Stimulated activated naive CD4-positive, alpha-beta T cell treated with Interleukin-2 at 50 U/mL for 16 hours (primary cell): ENCODE results near the gene SH3BP5.

Experiments
- DNase-seq: peaks from one replicate; lab custom pipeline; 2025; lab: John Stamatoyannopoulos, UW

Gene SH3BP5

DNA sequence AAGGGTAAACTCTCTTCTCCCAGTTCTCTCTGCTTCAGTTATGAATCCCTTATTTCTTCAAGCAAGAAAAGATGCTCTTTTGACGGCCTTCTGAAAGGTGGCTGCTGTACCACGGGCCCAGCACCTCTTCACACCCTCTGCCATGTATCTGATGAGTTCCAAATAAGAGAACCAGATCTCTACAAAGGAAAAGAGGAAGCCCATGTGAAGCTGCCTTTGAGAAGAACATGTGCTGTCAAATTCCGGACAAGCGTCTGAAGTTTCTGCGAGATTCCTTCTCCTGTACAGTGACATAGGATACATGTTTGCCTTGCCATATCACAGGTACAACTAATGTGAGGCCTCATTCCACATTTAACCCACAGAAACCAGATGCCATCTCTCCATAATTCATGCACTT is 59.2 kb downstream of the SH3BP5 start:
- no peak for DNase-seq

DNA sequence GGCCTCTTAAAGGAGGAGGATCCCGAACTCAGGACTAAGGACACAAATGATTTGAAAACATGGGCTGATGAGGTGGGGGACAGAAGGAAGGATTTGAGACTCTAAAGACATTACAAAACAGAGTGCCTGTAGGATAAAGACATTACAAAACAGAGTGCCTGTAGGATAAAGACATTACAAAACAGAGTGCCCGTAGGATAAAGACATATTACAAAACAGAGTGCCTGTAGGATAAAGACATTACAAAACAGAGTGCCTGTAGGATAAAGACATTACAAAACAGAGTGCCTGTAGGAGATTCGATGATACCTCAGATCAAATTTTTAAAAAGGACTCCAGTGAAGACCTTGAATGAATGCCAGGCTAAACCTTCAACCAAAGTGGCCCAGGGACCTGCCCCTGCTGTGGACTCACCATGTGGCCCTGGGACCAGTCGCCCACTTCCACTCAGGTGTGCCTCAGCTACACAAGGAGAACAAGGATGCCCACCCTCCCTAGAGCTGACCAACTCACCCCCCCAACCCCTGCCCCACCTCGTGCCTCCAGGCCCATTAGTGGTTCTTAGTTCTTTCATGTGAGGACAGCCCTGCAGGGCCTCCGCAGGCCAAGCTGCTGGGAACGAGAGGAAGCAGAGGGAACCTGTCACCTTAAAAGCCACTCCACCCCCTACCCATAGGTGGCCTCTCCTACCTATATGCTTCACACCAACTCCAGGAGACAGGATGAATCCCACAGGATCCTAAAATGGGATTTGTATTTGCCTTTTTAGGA is 59.8 kb downstream of the SH3BP5 start:
- no peak for DNase-seq

DNA sequence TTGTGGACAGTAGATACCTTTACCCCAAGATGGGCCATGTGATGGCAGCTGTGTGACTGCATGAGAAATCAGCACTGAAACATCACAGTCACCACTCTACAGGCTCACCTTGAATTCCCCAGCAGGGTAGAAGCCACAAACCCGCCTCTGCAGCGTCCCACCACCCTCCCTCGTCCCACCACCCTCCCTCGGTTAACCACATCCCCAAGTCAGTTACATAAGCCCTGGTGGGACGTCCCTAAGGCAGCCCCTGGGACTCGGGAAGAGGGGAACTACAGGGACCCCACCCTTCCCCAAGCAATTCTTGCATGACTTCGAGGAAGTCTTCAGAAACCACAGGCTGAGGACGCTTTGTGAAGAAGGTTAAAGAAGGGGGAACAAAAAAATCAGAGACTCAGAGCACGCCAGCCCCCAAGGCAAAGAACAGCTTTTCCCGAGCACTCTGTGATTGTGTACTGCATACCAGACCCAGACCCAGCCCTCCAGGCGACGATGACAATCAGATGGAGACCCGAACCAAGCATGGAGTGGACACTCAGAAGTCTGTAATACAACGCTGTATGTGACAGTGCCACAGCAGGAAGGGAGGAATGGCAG is 60.5 kb downstream of the SH3BP5 start:
- peak; percentile 81 for DNase-seq

DNA sequence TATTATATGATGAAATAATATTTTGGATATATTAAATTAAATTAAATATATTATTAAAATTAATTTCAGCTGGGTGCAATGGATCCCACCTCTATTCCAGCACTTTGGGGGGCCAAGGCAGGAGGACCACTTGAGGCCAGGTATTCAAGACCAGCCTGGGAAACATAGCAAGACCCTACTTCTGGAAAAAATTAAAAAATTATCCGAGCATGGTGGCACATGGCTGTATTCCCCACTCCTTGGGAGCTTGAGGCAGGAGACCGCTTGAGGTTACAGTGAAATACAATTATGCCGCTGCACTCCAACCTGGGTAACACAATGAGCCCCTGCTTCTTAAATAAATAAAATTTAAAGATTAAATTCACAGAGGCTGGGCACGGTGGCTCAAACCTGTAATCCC is 61.4 kb downstream of the SH3BP5 start:
- DNase-seq, result no peak

DNA sequence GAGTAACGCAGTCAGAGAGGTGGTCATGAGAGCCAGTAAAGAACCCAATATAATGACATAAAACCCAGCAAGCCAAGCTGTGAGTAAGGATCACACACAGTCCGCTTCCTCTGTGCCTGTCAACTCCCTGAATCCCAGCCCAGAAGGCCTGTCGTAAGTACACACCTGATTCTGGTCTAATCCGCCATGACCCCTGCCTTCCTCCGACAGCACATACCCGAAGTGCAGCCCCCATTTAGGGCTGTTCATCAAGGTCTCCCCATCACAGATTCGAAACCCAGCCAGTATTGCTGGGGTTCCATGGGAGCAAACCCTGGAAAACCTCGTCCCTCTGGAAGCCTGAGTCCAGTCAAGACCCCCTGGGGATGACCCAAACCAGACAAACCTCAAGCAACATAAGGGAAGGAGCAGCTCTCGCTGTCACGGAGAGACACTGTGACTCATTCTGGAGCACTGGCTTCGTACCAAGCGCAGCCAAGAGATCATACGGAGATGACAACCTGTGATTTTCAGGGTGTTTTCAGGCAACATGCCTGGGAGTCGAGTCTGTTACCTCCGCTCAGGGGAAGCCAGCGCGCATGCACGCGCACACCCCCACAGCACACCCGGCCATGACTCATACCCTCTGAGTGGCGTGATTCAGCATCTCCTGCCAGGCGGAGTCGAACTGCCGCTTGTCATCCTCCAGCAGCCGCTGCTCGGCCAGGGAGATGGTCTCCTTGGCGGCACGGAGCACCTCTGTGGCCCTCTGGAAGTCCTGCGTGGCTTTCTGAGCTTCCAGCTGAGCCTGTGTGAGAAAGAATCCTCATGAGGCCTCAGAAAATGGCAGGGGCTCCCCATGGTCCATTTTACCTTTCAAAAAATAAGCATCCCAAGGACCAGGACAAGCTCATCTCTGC is 63.0 kb downstream of the SH3BP5 start:
- peak; percentile 92 for DNase-seq

DNA sequence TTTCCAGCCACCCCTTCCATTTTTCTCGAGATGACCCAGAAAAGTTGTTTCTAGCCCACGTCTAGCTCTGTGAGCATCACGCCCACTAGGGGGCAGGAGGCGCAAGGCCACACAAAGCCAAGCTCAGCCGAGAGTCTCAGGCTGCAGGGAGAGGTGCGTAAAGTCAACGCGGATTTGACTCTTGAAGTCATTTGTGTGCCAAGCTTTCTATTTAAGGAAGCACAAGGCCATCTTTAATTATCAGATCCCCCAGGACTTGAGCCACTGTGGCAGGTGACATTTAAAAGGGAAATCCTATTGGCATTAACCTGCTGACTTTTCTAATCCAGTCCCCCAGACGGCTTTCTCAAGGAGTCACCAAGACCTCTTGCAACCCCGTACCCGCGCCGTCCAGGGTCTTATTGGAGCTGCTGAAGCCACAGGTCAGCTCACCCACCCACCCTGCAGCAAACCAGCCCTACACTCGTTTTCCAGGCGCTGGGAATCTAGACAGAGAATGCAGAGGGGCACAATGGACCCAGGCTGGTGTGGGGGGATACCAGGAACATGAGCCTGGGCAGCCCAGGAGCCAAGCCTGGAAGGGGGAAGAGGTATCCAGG is 64.3 kb downstream of the SH3BP5 start:
- DNase-seq, result peak; percentile 80

DNA sequence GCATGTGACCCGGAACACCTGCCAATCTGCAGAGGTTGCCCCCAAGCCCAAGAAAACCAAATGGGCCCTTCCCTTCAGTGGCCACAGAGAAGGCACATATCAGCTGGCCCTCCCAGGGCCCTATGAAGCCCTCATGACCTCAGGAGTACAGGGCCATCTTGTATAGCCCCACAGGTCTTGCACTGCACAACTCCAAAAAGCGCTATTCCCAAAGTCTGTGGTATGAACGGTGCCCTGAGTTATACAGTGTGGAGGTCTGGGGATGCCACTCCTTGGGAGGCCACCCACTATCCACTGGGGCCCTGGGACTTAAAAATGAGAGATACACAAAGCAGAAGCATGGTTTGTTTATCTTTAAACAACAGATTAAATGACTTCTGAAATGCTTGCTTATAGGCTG is 64.9 kb downstream of the SH3BP5 start:
- no peak for DNase-seq

DNA sequence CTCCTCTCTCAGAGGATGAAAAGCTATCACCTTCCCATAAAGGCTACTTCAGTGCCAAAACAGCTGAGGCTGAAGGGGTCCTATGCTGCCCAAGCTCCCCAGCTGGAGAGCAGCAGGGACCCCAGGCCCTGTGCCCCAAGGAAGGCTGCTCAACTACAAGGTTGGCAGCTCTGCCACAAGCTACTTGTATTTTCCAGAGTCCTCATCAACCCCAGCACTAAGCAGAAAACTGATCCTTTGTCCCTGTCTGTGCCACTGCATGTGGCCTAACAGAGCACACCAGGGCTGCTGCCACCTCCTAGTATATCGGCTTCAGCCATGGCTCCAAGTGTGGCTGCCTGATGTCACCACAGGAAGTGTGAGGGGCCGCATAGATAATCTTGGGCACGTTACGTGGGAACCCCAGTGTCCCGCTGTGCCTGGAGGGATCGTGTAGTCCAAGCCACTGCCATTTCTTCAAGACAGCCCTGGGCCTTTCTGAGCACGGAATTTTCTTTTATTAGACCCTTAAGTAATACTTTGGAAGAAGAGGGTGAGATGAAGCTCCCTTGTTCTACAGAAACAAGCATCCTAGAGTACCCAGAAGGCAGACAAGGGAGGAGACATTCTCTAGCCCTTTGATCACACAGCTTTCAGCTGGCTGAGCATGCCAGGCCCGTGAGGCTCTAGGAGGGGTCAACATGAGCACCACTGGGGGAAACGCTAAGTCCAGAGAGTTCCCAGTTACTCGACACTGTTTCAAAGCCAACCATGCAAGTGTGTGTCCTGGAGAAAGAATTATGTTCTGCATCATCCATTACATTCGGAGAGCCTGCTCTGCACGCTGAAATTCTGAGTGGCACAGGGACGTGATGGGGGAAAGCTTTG is 65.6 kb downstream of the SH3BP5 start:
- DNase-seq, result no peak

DNA sequence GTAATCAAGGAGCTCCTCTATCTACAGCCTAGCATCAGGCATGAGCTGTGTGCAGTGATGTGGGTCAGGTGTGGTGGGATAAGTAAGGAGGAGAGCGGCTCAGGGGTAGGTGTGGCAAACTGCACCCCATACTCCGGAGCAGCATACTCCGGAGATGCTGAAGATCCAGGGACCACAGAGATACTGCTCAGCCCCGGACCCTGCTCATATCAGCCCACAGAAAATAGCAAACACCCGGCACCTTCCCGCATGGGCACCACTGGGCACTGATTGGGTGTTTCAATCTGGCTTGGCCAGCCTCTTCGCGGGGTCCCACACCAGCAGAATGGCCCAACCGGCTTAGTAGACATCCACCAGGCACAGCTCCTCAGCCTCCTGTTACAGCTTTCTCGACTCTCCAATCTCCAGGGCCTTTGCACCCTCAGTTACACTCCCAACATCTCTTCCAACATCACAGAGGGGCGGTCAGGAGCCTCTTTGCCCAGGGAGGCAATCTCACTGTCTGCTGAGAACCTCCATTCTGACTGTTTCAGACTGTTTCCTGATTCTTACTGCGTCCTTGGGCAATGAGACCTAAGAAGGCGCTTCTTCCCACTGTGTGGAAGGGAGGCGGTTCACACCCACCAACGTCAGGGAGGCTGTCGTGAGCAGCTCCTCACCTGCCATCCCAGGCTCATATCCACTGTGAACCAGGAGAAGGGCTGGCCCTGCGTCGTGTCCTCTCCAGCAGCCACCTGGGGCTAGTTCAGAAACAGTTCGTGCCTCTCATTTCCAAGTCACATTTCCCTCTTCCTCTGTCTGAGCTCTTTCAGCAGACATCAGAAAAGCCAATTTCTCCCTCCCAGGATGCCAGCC is 66.5 kb downstream of the SH3BP5 start:
- no peak for DNase-seq

DNA sequence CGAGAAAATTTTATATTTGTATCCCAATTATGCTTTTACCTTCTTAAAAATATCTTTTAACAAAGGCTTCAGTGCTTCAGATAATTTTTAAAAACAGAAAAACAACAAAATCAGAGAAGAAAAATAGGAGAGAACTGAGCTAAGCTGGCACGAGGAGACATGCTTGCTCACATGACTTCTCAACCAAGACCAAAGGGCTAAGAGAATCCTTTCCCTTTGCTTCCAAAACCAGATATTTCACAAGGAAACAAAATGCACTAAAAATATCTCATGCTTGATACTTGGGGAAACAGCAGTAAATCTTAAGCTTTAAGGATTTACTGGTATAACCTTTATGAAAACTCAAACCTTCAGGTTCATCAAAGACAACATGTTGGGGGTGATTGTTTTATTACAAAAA is 67.9 kb downstream of the SH3BP5 start:
- no peak for DNase-seq

DNA sequence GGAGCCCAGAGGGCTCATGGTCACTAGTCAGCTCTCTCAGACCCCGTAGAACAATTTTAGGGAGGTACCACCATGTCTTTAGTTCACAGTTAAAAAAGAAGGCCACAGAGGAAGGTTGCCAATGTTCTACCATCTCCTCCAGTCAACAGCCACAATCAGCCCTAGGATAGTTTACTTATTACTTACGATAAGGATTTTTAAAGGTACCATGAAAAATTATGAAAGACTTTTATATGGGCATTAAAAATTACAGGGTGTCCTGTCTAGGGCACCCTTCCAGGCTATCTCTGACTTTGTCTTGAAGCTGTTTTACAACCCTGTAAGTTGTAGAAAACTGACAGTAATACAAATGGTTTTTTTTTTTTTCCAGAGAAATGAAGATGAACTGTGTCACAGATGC is 68.5 kb downstream of the SH3BP5 start:
- no peak for DNase-seq

DNA sequence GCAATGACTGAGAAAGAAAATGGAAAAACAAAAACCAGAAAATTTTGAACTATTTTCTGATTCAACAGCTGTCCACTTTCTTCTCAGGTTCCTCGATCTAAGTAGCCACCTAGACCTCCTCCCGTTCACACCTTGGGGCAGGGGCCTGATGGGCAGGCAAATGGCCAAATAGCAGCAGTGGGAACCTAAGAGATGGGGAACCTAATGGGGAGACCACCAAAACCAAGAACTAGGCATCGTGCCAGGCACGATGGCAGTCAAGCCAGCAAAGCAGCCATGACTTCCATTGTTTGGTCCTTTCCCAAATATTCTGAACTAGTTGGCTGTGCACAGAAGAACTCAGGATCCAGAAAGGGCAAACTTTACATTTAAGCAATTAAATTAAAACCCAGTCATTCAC is 69.3 kb downstream of the SH3BP5 start:
- no peak for DNase-seq

DNA sequence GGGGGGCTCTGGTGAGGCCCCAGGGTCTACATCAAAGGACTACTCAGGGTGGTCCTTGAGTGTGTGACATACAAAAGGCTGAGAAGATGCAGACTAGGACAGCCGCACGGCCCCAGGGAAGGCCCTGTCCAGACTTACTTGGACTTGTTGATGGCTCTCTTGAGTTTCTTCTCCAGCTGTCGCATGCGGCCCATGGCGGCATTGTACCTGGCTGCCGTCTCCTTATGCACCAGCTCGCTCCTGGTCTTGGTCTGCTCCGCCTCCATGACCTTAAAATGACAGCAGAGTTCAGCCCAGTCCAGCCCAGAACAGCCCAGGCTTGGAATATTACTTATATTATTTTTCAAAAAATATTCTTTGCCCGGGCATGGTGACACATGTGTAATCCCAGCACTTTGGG is 70.4 kb downstream of the SH3BP5 start:
- DNase-seq, result no peak

DNA sequence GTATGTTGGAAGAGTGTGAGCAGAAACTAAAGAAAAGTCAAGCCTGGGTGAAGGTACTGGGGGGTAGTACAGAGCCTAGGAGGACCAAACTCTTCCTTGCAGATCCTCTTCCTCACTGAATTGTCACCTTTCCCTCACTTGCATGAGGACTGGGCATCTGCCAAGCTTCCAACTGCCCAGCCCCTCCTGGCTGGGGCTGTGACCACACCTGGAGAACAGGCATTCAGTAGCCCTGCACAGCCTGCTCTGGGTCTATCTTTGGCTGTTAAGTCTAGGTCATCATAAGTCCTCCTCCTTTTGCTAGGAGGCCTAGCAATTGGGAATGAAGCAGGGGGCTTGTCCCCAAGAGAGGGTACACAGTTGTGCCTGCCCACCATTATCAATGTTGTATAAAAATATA is 71.1 kb downstream of the SH3BP5 start:
- no peak for DNase-seq

DNA sequence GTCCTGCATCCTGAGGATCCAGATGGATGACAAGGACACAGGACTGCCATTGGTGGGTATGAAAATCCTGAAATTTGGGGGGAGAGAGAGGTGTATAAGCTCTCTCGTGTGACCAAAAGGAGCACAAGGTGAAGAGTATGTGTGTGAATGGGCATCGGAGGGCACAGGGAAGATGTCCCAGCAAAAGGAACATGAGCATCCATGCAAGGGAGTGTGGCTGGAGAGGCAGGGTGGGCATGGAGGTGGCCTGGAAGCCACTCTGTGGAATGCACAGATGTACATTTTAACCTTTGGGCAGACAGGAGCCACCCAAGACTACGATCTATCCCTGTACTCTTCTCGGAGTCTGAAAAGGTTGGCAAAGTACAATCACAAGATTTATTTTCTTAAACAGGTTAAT is 71.9 kb downstream of the SH3BP5 start:
- DNase-seq, result no peak

DNA sequence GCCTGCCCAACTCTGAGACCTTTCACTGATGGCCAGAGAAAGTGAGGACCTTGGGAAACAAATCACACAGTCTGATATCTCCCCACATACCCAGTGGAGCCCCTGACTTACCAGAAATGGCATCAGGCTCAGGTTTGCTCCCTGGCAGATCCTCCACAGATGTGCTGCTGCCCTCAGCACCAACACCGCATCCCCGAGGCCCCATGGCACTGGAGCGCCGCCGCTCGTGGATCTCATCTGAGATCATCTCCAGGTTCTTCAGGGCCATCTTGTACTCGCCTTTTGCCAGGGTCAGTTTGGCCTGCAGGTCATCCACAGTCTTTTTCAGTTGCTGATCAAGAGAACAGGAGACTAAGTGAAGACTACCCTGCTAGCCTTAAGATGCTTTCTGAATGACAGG is 73.7 kb downstream of the SH3BP5 start:
- DNase-seq, result no peak

DNA sequence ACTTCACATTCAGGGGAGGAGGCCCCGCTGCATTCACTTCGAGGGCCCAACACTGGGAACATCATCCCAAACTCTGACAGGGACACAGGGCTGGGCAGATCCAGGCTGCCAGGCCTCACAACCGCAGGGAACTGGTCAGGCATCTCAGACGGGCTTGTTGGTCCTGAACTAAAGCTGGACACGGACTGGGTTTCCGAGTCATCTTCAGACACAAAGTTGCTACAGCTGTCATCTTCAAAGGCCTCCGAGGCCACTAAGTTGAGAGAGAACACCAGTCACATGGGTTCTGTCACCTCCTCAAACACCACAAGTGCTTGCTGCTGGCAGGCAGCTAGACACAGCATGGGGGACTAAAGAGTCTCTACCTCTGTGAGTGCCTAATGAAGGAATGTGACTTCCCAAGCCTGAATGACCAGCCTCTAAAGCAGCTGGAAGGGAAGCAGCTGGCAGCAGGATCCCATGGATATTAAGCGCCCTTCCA is 75.5 kb downstream of the SH3BP5 start:
- DNase-seq, result no peak

DNA sequence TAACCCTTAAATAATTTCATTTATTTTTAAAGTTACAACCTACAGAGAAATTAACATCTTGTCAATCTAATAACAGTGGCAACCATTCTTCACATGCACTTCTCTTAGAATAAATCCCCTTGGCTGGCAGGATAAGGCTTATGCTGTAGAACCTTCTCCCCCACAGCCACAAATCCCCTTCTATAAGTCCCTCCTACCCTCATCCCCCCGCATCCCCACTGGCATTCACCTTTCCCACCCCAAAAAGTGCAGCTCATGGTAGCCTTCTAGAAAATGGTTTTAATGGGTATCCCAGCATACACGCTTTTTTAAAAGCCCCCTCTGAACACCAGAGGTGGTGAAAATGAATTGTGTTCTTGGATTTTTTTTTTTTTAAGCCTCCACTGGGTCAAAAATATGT is 77.2 kb downstream of the SH3BP5 start:
- no peak for DNase-seq

DNA sequence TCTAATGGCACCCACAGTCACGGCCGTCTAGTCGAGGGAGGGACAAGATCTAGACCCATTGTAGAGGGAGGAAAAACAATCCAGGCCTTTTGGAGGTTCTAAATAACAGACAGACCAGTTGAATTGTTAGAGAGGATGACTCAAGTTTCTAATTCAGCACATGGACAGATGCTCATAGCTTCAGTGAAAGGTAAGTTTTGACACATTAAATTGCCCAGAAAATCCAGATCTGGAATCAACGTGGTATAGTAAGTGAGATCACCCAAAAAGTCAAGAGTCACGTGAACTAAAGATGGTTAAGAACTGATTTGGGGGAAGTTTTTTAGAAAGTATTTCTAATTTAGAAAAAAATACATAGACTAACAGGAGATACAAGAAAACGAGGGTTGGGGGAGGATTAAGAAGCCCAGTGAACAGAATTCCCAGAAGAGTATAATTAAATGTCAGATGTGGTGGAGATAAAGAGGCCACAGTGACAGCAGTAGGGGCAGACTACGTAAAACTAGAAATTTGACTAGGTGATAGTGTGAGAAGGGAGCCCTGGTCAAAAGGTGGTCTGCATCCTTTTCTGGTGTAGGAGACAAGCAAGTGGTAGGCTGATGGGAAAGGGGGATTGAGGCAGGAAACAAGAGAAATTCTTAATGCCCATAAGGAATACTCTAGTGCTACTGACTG is 79.2 kb downstream of the SH3BP5 start:
- no peak for DNase-seq

DNA sequence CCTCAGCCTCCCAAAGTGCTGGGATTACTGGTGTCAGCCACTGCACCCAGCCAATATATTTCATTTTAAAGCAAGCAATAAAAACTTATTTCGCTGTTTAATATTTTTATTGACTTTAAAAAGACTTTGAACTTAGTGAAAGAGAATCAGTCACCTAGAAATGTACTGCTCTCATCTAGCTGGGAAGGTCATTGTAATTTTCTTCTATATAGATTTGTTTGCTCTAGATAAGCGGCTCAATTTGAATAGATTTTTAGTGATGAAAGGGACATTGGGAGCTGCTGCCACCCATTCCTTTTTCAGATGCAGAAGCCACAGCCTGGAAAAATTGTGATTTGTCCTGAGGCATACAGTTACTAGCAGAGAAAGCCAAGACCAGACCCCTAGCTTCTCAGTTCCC is 86.2 kb downstream of the SH3BP5 start:
- no peak for DNase-seq
